Neural cell (in vitro differentiated cells): ENCODE measurements around the gene MAMLD1. TPM values are rescaled to one million over a fixed set of nuclear protein-coding genes. Genes with fewer than 3 reads are reported as not detected.

Source experiments
- H2AFZ ChIP-seq: fragments of 200-600, 300-800 bp; sonication (generic), shearing (Covaris generic); 2 replicates; pipeline ENCODE4 v1.6.0; 2014; ENCODE audit warnings: low read depth, mild to moderate bottlenecking, antibody characterized with exemption, low read length, moderate library complexity
- H3F3A ChIP-seq: fragments of 200-600 bp; shearing (Covaris generic); 2 replicates; pipeline ENCODE4 v1.6.1; 2016; ENCODE audit warnings: mild to moderate bottlenecking, moderate library complexity, mixed read lengths, antibody characterized with exemption, low read length; ENCODE audit not compliant: insufficient read depth, poor library complexity, severe bottlenecking
- H3K27ac ChIP-seq: fragments of 200-600, 300-800 bp; sonication (generic), shearing (Covaris generic); 2 replicates; pipeline ENCODE4 v1.5.1; 2014; ENCODE audit warnings: mild to moderate bottlenecking, low read length, moderate library complexity
- H3K27me3 ChIP-seq: fragments of 300-800, 200-600 bp; sonication (generic), shearing (Covaris generic); 2 replicates; pipeline ENCODE4 v1.6.0; 2014; ENCODE audit warnings: mild to moderate bottlenecking, low read depth, low read length, moderate library complexity; ENCODE audit not compliant: insufficient read depth
- H3K36me3 ChIP-seq: fragments of 300-800, 200-600 bp; sonication (generic), shearing (Covaris generic); 2 replicates; pipeline ENCODE4 v1.5.1; 2014; ENCODE audit warnings: mild to moderate bottlenecking, antibody characterized with exemption, low read length, moderate library complexity; ENCODE audit not compliant: insufficient read depth
- H3K4me2 ChIP-seq: fragments of 300-800, 200-600 bp; sonication (generic), shearing (Covaris generic); 2 replicates; pipeline ENCODE4 v1.6.0; 2014; ENCODE audit warnings: mild to moderate bottlenecking, low read length
- H3K4me3 ChIP-seq: fragments of 300-800, 200-600 bp; sonication (generic), shearing (Covaris generic); 2 replicates; pipeline ENCODE4 v1.5.1; 2014; ENCODE audit warnings: mild to moderate bottlenecking, low read length, moderate library complexity
- H3K79me2 ChIP-seq: fragments of 200-600 bp; shearing (Covaris generic); replicated peaks from 2 replicates; pipeline ENCODE4 v1.6.0; 2014; ENCODE audit warnings: mild to moderate bottlenecking, low read length, moderate library complexity; ENCODE audit not compliant: insufficient read depth
- H3K9ac ChIP-seq: fragments of 300-800, 200-600 bp; sonication (generic), shearing (Covaris generic); 2 replicates; pipeline ENCODE4 v1.6.1; 2016; ENCODE audit warnings: mild to moderate bottlenecking, low read length, mixed read lengths
- H3K9me2 ChIP-seq: fragments of 200-600 bp; shearing (Covaris generic); 2 replicates; pipeline ENCODE4 v1.6.1; 2016; ENCODE audit warnings: mild to moderate bottlenecking, low read length, mixed read lengths; ENCODE audit not compliant: insufficient read depth
- H3K9me3 ChIP-seq: fragments of 200-600, 300-800 bp; sonication (generic), shearing (Covaris generic); 2 replicates; pipeline ENCODE4 v1.6.1; 2016; ENCODE audit warnings: mild to moderate bottlenecking, mixed run types, low read length, moderate library complexity, mixed read lengths
- H4K20me1 ChIP-seq: fragments of 200-600 bp; shearing (Covaris generic); 2 replicates; pipeline ENCODE4 v1.6.1; 2016; ENCODE audit warnings: mild to moderate bottlenecking, mixed run types; ENCODE audit not compliant: insufficient read depth
- CTCF ChIP-seq: fragments of 450-650 bp; IDR thresholded peaks from 2 replicates; pipeline ENCODE4 v1.5.1; 2014; ENCODE audit warnings: antibody characterized with exemption, mild to moderate bottlenecking, moderate library complexity; ENCODE audit not compliant: poor library complexity, severe bottlenecking
- EP300 ChIP-seq: fragments of 450-650 bp; conservative IDR thresholded peaks from 2 replicates; pipeline ENCODE4 v1.6.1; 2014; ENCODE audit warnings: antibody characterized with exemption, mild to moderate bottlenecking, moderate library complexity; ENCODE audit not compliant: poor library complexity, severe bottlenecking
- EZH2 ChIP-seq: fragments of 200-600, 300-800 bp; shearing (Covaris generic), sonication (generic); IDR thresholded peaks from 2 replicates; pipeline ENCODE4 v1.6.1; 2014; ENCODE audit warnings: antibody characterized with exemption, low read length, borderline replicate concordance, mild to moderate bottlenecking; ENCODE audit not compliant: insufficient read depth, poor library complexity, severe bottlenecking
- MXI1 ChIP-seq: fragments of 450-650 bp; conservative IDR thresholded peaks from 2 replicates; pipeline ENCODE4 v1.6.1; 2014; ENCODE audit warnings: antibody characterized with exemption, mild to moderate bottlenecking; ENCODE audit not compliant: poor library complexity, severe bottlenecking
- POLR2AphosphoS5 ChIP-seq: IDR thresholded peaks from 2 replicates; pipeline ENCODE4 v1.6.1; 2012
- RAD21 ChIP-seq: fragments of 450-650 bp; conservative IDR thresholded peaks from 2 replicates; pipeline ENCODE4 v1.6.1; 2014; ENCODE audit warnings: antibody characterized with exemption, mild to moderate bottlenecking, moderate library complexity
- REST ChIP-seq: IDR thresholded peaks from 2 replicates; pipeline ENCODE4 v1.6.1; 2012; ENCODE audit warnings: borderline replicate concordance
- SMC3 ChIP-seq: fragments of 450-650 bp; conservative IDR thresholded peaks from 2 replicates; pipeline ENCODE4 v1.6.1; 2014; ENCODE audit warnings: antibody characterized with exemption, mild to moderate bottlenecking, moderate library complexity; ENCODE audit not compliant: poor library complexity
- TAF1 ChIP-seq: IDR thresholded peaks from 2 replicates; pipeline ENCODE4 v1.6.1; 2012; ENCODE audit warnings: low read depth
- polyA plus RNA-seq: library from polyadenylated mRNA; depleted of rRNA; stranded (reverse); fragments of >200 nt; gene quantifications from 2 replicates; pipeline ENCODE4 v1.2.3, GENCODE V29; 2014

MAMLD1 gene
- polyA plus RNA-seq, 1 donor from 2014 or later, result 1.4 TPM

- Histone ChIP-seq H3K4me2 (no peak overlapping the region), H3K9ac (no peak overlapping the region), H3F3A (no peaks in the 10 kb centered on the region), H3K9me2 (no peaks in the 10 kb centered on the region), H3K27me3 (no peaks in the 10 kb centered on the region), H3K79me2 (no peaks in the 10 kb centered on the region), H2AFZ (no peak overlapping the region), H3K9me3 (no peaks in the 10 kb centered on the region), H3K27ac (no peak overlapping the region), H4K20me1 (no peaks in the 10 kb centered on the region), H3K4me3 (no peak overlapping the region), H3K36me3 (no peaks in the 10 kb centered on the region)
- TF ChIP-seq EZH2 (no peak), POLR2AphosphoS5 (no peak), MXI1 (no peak), REST (no peak), RAD21 (no peak)
These were observed 51.1 kb downstream of the MAMLD1 start for GRCh38 chrX:150414228-150414627.

- Histone ChIP-seq H3K9ac (no peak overlapping the region), H3K9me3 (no peaks in the 10 kb centered on the region), H4K20me1 (no peaks in the 10 kb centered on the region), H3F3A (no peaks in the 10 kb centered on the region), H3K27ac (no peak overlapping the region), H3K4me3 (no peak overlapping the region), H3K27me3 (no peaks in the 10 kb centered on the region), H3K4me2 (no peak overlapping the region), H3K79me2 (no peaks in the 10 kb centered on the region), H2AFZ (no peak overlapping the region), H3K36me3 (no peaks in the 10 kb centered on the region), H3K9me2 (no peaks in the 10 kb centered on the region)
- no peak for TF ChIP-seq REST
- TF ChIP-seq MXI1, result no peak
- no peak for TF ChIP-seq EZH2
- TF ChIP-seq TAF1, result no peak
- no peak for TF ChIP-seq CTCF
- TF ChIP-seq EP300, result no peak
- TF ChIP-seq POLR2AphosphoS5, result no peak
- TF ChIP-seq SMC3, result no peak
- TF ChIP-seq RAD21, result no peak
These were observed 53.4 kb downstream of the MAMLD1 start for GRCh38 chrX:150416469-150416868.
